Nephron (organoid): ENCODE measurements around the gene PLCB1.

ENCODE experiments used
- H3K27ac Mint-ChIP-seq, 3 experiments: 2 replicates each; pipeline ENCODE4 v1.8.0; 2020; ENCODE audit warnings: mixed read lengths in 3 of 3, mild to moderate bottlenecking in 2 of 3, moderate library complexity in 1 of 3
- H3K27me3 Mint-ChIP-seq: 2 replicates; pipeline ENCODE4 v1.8.0; 2021; ENCODE audit warnings: low read depth, mild to moderate bottlenecking, moderate library complexity, mixed read lengths
- H3K36me3 Mint-ChIP-seq: 2 replicates; pipeline ENCODE4 v1.8.0; 2020; ENCODE audit warnings: low read depth, mixed read lengths
- H3K4me1 Mint-ChIP-seq: 2 replicates; pipeline ENCODE4 v1.8.0; 2020; ENCODE audit warnings: mixed read lengths
- H3K4me3 Mint-ChIP-seq, 3 experiments: 2 replicates each; pipeline ENCODE4 v1.8.0; 2020; ENCODE audit warnings: mild to moderate bottlenecking in 3 of 3, mixed read lengths in 3 of 3, moderate library complexity in 2 of 3
- H3K9me3 Mint-ChIP-seq: 2 replicates; pipeline ENCODE4 v1.8.0; 2020; ENCODE audit warnings: mixed read lengths
- CTCF ChIP-seq, 3 experiments: fragments of 200-600 bp; sonication (generic); IDR thresholded peaks; one replicate each; pipeline ENCODE4 v1.5.0; 2021; ENCODE audit warnings: antibody characterized with exemption in 3 of 3; ENCODE audit not compliant: unreplicated experiment in 3 of 3

The PLCB1 gene

GRCh38 chr20:8578161-8578865 is 446.2 kb downstream of the PLCB1 start:
- no peaks in the 10 kb centered on the region for H3K36me3 Mint-ChIP-seq
- TF ChIP-seq CTCF (IDR thresholded peaks at IDR 0.05; ENCODE audit: unreplicated experiment in 3 of 3) = no peak
- H3K27me3 Mint-ChIP-seq = no peaks in the 10 kb centered on the region
- no peaks in the 10 kb centered on the region for H3K9me3 Mint-ChIP-seq
- H3K4me1 Mint-ChIP-seq = peaks cover 6% of the 10 kb centered on the region
- H3K4me3 Mint-ChIP-seq = no peak overlapping the region
- H3K27ac Mint-ChIP-seq = peak overlapping the region; percentile 24 to 90 (median 30)

GRCh38 chr20:8579035-8579434 is 447.0 kb downstream of the PLCB1 start:
- Mint-ChIP-seq H3K9me3 (no peaks in the 10 kb centered on the region), H3K4me3 (no peak overlapping the region), H3K36me3 (no peaks in the 10 kb centered on the region), H3K27ac (peak overlapping the region in 1 of 3 experiments; percentile 90), H3K27me3 (no peaks in the 10 kb centered on the region), H3K4me1 (peaks cover 6% of the 10 kb centered on the region)
- no peak for TF ChIP-seq CTCF (IDR thresholded peaks at IDR 0.05; ENCODE audit: unreplicated experiment in 3 of 3)

- no peaks in the 10 kb centered on the region for H3K36me3 Mint-ChIP-seq
- no peak for TF ChIP-seq CTCF (IDR thresholded peaks at IDR 0.05; ENCODE audit: unreplicated experiment in 3 of 3)
- H3K9me3 Mint-ChIP-seq = no peaks in the 10 kb centered on the region
- H3K4me3 Mint-ChIP-seq = no peak overlapping the region
- peaks cover 6% of the 10 kb centered on the region for H3K4me1 Mint-ChIP-seq
- H3K27ac Mint-ChIP-seq = peak overlapping the region in 1 of 3 experiments; percentile 93
- H3K27me3 Mint-ChIP-seq = no peaks in the 10 kb centered on the region
Observed at GRCh38 chr20:8581446-8582183, 449.5 kb downstream of the PLCB1 start.

GRCh38 chr20:8583012-8583565 is 451.0 kb downstream of the PLCB1 start:
- Mint-ChIP-seq H3K4me3 (no peak overlapping the region), H3K27ac (peak overlapping the region; percentile 70 to 93 (median 88)), H3K9me3 (no peaks in the 10 kb centered on the region), H3K36me3 (no peaks in the 10 kb centered on the region), H3K4me1 (peaks cover under 1% of the 10 kb centered on the region), H3K27me3 (no peaks in the 10 kb centered on the region)
- no peak for TF ChIP-seq CTCF (IDR thresholded peaks at IDR 0.05; ENCODE audit: unreplicated experiment in 3 of 3)

- peak overlapping the region; percentile 70 to 93 (median 88) for H3K27ac Mint-ChIP-seq
- no peak for TF ChIP-seq CTCF (IDR thresholded peaks at IDR 0.05; ENCODE audit: unreplicated experiment in 3 of 3)
- no peaks in the 10 kb centered on the region for H3K36me3 Mint-ChIP-seq
Observed at GRCh38 chr20:8583566-8584043, 451.5 kb downstream of the PLCB1 start.

More at GRCh38 chr20:8583566-8584043, 451.5 kb downstream of the PLCB1 start:
- H3K4me3 Mint-ChIP-seq = no peak overlapping the region
- no peaks in the 10 kb centered on the region for H3K4me1 Mint-ChIP-seq
- H3K27me3 Mint-ChIP-seq = no peaks in the 10 kb centered on the region
- no peaks in the 10 kb centered on the region for H3K9me3 Mint-ChIP-seq
